GM20431 (cell line): ENCODE results near the gene EGLN2.

ENCODE experiments used
- in situ Hi-C: fragments of 300-500 bp; cut with MseI, MboI; formaldehyde crosslinking; loops from one replicate; pipeline ENCODE4 v1.15.0; 2020; ENCODE audit warnings: low sequenced_read_pairs; ENCODE audit not compliant: unreplicated experiment

EGLN2 gene

DNA sequence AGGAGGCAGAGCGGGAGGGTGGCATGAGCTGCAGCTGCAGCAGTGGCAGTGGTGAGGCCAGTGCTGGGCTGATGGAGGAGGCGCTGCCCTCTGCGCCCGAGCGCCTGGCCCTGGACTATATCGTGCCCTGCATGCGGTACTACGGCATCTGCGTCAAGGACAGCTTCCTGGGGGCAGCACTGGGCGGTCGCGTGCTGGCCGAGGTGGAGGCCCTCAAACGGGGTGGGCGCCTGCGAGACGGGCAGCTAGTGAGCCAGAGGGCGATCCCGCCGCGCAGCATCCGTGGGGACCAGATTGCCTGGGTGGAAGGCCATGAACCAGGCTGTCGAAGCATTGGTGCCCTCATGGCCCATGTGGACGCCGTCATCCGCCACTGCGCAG, 2.0 kb downstream of the EGLN2 start:
- in situ Hi-C loops = no loop called here

DNA sequence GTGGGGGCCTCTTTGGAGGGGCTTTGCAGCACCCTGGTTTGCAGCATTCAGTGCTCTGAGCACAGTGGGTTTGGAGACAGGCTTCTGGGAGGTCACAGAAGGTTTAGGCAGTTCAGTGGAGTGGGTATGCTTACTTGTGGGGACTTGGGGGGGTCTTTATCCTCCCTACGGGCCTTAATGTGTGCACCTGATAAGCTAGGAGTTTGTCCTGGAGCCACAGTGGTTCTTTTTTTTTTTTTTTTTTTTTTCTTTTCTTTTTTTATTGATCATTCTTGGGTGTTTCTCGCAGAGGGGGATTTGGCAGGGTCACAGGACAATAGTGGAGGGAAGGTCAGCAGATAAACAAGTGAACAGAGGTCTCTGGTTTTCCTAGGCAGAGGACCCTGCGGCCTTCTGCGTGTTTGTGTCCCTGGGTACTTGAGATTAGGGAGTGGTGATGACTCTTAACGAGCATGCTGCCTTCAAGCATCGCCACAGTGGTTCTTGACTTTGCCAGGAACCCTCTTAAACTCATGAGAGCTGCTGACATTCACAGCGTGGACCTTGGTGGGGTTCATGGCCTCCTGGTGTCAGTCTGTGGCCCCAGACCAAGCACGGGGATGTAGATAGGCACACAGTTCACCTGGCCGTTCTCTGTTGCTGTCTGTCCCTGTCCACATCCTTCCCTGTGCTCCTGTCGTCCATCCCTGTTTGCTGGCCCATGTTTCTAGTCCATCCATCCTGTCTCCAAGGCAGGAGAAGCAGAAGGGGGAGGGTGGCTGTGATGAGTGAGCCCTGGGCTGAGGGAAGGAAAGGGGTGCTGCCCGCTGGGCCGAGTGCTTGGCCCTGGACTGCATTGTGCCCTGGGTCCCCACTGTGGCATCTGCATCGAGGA, 2.7 kb downstream of the EGLN2 start:
- in situ Hi-C loops = no loop called here

DNA sequence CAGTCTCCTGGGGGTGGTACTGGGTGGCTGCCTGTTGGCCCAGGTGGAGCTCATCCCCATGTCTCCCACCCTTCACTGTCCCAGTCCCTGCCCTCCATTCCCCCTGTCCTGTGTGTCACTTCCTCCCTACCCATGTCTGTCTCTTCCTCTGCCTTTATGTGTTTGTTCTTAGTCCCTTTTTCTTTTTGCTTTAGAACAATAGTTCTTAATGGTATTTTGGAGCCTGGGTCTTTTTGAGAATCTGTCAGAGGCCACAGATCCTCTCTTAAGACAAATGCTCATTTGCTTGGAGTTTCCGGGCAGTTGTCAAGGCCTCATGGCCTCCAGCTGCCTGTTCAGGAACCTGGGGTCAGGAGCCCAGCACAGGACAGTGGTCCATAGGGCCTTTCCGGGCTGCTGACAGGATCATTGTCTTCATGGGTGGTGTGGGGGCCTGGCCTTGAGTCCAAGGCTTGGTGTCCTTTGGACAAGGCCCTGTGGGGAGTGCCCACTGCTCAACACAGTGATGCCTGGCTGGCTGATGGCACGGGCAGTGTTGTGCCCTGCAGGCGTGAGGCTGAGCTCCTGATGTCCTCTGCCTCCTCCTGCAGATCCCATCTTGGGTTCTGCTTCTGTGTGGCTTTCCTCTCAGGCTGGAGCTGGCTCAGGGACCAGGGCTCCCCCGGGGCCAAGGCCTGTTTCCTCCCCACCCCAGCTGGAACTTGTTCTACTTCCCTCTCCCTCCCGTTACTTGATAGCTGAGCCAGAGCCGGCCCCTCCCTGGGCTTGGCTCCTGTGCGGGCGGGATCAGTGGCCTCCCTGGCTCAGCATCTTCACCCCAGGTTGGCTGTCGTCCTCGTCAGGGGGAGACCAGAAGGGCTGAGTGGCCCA, 3.5 kb downstream of the EGLN2 start:
- in situ Hi-C loops = no loop called here

DNA sequence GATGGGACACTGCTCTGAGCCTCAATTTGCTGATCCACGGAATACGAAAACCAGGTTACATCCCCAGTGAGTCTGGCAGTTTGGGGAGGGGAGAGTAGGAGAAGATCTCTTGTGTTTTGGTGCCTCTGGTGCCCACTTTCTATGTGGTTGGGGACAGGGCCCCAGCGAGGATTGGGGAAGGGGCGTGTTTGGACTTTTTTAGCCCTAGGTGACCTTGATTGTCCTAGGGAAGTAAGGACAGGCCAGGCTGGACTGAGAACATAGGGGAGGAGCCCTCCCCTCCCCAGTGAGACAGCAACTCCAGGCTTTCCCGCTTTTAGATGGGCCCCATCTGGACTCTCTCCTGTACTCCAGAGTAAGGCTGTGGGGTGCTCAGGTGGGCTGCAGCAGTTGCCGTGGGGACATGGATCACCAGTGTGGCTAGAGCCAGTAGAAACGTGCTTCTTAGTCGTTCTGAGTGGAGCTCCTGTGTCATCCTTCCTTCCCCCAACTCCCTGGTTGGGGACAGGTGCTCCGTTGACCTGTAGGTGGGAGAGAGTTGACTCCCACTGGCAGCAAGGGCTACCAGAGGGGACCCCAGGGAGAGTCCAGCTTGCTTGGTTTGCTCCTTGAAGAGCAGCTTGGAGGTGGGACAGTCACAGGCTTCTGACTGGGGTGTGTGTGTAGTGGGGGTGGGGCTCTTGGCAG, 4.3 kb downstream of the EGLN2 start:
- in situ Hi-C loops = no loop called here

DNA sequence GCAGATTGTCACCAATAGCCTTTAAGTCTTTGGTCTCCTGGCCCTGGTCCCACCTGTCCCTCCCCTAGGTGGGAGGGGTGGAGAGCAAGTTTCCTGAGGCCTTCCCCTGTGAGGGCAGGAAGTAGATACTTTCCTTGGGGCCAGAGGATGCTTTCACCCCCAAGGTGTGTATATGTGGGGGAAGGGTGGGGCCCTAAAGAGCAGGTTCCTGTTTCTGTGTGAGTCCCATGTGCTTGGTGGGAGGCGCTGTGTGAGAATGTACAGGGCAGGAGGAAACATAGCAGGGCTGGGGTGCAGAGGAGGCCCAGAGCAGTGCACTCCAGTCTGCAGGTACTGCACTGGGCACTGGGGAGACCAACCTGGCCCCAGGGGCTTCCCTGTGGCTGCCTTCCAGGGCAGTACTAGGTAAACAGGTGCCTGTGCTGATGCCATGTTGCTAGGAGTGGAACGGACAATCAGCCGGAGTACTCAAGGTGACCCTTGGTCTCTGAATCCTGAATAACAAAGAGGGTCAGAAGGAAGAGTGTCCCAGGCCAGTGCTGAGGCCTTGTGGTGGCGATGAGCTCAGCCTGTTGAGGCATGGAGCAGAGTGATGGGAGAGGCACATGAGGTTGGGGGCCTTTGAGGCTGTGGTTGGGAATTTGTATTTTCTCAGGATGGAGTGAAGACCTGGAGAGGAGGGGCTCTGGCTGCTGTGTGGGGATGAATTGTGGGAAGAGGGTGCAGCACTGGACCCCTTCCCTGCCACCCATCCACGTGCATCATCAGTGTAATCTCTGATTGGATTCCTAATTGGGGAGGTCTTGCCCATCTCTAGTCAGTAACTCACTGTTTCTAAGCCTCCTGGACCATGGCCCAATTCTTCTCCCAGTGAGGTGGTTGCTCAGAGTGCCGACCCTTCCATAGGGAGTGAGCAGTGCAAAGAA, 5.1 kb downstream of the EGLN2 start:
- in situ Hi-C loops = no loop called here

DNA sequence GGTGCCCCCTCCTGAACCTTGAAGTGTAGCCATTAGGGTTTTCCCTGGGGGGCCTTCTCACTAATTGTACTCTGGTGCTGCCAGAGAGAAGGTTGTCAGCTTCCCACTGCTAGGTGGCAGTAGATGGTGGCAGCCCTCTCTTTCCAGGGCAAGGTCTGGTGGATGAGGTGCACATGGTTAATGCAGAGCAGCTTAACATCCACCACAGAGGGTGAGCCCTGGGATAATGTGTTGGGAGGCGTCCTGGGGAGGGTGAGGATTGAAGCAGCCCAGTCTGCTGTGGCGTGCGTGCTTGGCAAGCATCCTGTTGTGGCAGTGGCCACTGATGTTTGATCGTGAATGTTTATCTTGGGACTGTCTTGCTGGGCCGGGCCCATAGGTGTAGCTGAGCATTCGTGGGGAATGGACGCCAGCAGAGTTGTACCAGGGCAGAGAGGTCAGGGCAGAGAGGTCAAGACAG, 5.8 kb downstream of the EGLN2 start:
- in situ Hi-C loops = no loop called here

DNA sequence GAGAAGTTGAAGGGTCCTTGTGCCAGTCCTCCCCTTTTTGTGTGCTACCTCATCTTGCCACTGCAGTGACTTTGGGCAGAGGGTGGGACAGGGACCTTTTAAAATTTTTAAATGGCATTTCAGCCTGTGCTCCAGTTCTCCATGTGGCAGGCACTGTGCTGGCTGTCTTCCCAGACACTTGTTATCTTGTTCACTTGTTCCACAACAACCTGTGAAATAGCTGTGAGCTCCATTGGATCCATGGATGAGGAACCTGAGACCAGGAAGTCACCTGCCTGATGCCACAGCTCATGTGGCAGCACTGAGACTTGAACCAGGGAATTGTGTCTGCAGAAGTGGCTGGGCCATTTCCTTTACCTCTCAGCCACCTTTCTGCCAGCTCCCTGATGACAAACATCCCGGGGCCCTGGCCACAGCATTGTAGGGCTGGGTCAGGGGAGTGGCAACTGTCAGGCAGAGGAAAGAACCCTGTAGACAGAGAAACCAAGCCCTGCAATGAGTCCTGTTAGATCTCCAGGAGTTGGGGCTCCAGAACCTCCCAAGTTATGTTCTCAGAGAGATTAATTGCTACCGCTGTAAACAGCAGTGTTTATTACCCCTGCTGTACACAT, 6.4 kb downstream of the EGLN2 start:
- in situ Hi-C loops = no loop called here

DNA sequence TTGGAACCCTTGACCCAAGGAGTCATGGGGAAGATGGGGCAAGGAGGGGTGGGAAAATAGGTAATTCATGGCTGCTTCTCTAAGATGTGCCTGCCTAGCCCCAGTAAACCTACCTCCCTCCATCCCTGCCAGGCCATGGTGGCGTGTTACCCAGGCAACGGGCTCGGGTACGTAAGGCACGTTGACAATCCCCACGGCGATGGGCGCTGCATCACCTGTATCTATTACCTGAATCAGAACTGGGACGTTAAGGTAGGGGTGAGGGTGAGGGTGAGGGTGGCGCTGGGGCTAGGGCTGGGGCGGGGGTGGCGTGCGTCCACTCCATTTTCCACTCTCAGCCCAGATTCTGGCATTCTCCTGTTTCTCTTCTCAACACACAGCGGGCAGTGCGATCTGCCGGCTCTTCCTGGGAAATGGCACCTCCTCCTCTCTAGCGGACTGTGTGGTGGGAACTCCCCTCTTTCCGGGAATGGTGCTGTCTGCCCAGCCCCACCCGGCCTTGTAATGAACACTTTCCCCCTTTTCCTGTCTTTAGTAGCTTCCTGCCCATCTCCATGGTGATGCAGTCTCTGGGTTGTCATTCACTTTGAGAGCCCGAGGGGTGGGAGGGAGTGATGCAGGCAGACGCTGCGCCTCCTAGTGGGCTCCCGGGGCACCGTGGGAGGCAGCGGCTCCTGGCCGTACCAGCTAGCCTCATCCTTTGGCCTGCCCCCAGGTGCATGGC, 7.6 kb downstream of the EGLN2 start:
- in situ Hi-C loops = no loop called here

DNA sequence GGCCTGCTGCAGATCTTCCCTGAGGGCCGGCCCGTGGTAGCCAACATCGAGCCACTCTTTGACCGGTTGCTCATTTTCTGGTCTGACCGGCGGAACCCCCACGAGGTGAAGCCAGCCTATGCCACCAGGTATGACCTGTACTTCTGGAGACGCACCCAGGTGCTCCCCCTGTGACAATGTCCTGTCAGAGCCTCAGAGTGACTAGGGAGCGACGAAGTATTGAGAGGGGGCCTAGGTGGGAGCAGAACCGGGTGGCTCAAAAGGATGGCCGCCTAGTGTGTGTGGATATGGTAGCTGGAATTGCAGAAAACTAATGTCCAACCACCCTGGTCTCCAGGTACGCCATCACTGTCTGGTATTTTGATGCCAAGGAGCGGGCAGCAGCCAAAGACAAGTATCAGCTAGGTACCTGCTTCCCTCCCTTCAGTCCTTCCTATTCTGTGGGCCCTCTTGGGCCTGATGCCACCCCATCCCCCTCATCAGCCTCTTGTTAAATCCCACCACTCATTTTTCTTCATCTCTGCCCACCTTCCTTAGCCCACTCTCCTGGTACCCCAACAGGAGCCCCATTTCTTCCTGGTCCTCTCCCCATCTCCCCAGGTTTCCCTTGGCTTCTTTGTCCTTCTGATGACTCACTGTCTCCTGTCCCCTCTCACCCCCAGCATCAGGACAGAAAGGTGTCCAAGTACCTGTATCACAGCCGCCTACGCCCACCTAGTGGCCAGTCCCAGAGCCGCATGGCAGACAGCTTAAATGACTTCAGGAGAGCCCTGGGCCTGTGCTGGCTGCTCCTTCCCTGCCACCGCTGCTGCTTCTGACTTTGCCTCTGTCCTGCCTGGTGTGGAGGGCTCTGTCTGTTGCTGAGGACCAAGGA, 8.4 kb downstream of the EGLN2 start:
- in situ Hi-C loops = no loop called here

DNA sequence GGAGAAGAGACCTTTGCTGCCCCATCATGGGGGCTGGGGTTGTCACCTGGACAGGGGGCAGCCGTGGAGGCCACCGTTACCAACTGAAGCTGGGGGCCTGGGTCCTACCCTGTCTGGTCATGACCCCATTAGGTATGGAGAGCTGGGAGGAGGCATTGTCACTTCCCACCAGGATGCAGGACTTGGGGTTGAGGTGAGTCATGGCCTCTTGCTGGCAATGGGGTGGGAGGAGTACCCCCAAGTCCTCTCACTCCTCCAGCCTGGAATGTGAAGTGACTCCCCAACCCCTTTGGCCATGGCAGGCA, 9.0 kb downstream of the EGLN2 start:
- in situ Hi-C loops = no loop called here

DNA sequence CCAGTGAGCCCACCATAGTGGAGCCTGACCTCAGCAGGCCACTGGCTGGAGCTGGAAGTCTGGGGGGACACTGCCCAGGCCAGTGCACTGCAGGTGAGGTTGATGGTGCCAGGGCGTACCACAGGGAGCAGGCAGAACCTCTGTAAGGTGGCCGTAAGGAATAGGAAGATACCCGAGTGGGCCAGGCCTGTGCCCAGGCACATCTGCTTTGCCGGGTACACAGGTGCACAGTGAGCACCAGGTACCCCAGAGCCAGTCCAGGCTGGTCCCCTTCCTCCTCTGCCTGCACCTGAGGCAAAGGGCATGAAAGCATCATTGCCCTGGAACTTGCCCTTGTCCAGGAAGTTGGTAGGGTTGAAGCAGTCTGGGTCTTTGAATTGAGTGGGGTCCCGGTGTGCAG, 9.5 kb downstream of the EGLN2 start:
- in situ Hi-C loops = no loop called here

DNA sequence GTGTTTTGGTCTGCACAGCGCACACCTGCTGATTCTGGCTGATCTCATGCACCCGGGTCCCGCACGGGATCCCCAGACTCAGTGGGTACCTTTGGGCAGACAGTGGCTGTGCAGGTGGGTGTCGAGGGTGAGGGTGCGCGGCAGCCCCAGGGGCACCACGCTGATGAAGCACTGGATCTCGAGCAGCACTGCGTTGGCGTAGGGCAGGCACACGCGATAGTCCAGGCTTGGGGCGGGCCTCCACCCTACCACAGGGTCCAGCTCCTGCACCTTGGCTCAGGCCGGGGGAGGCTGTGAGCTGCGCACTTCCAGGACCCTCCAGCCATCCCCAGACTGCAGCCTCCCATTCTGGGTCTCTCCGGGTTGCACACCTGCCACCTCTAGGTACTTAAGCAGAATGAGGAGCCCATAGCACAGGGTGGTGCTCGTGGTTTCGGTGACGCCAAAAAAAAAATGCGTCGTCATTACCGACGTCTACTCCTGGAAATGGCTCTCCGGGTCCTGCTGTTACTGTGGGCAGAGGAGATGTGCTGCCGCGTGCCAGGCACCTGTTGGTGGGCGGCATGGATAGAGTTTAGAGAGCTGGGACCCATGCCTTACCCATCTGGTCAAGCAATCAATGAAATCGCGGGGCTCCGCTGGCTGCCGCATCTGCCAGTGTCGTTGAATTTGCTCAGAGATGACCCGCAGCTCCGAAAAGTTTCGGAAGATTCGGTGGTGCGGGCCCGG, 10.5 kb downstream of the EGLN2 start:
- in situ Hi-C loops = loop anchor here (10.0 kb wide), 1 partner anchor 45 kb away; no protein-coding TSS in a partner anchor

DNA sequence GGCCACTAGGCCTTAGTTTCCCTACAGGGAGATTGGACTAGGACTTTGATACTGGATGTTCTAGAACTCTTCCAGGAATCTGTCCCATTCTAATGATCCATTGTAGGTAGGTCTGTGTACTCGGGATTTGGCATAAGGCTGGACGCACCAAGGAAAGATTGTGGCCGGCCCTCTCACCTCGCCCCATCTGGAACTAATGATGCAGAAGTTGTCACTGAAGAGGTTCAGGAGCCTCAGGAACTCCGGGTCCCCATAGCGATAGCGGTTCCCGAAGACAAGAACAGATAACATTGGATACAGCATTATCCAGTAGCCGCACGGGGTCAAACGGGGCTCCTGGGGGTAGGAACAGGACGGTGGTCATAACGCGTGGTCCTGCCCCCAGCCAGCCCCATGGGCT, 11.2 kb downstream of the EGLN2 start:
- in situ Hi-C loops = loop anchor here (10.0 kb wide), 1 partner anchor 45 kb away; no protein-coding TSS in a partner anchor

DNA sequence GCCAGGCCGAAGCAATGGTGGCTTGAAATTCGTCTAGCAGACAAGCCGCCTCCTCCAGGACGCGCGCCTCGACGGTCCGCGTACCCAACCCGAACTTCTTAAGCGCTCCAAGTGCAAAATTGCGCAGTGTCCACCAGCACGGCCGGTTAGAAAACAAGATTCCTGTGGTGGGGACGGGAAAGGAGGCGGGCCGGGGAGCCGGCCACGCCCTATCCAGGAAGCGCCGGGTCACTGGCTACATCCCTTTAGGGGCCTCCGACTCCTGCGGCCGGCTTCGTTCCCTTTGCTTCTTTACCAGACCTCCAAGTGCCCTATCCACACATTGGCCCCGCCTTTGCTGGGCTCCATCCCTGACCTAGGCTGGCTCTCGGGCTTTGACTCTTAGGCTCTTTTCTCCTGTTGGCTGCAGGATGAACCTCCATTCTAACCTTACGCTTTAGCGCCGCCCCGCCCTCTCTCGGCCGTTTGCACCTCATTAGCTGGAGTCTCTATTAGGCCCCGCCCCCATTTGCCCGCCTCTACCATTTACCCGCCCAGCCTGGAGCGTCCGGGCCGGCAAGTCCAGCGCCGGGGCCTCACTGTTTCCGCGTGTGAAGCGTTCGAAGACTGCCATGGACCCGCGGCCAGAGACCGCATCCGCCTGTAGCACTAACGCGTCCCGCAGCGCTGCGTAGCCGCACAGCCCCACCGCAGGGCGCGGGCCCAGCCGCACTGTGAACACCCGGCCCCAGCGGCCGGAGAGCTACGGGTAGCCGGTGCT, 11.8 kb downstream of the EGLN2 start:
- in situ Hi-C loops = loop anchor here (10.0 kb wide), 1 partner anchor 46 kb away; no protein-coding TSS in a partner anchor

DNA sequence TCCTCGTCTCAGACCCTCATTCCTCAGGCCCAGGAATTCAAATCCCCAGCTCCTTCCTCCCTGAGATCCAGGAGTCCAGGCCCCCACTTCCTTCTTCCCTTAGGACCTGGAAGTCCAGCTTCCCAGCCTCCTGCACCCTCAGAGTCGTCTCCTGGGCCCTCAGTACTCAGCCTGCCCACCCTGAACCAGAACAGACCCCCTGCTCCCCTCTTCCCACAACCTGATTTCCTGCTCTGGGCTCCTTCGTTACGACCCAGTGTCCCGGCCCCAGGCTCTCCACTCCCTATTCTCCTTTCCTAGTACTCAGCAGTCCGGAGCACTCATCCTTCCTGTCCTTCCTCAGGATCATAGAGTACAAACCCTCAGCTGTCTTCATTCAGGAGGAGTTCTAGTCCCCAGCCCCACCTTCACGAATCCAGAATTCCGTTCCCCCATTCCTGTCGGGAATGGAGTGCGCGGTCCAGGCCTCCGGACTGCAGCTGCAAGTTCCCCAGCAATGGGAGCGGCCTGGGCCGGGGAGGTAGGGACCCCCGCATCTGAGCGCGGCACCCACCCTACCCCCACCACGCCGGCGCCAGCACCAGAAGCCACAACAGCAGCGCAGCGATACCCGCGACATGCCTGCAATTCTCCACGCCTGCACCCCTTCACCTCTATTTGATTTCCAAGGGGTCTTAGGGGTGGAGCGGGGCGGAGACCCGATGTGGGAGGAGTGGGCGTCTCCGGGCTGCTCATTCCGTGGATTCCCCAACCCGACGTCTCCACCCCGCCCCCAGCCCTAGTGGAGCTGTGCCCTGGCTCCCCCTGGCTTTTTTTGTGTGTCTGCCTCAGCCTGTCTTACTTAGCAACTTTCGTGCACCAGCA, 12.7 kb downstream of the EGLN2 start:
- in situ Hi-C loops = loop anchor here (10.0 kb wide), 1 partner anchor 47 kb away; no protein-coding TSS in a partner anchor
